MCF 10A (cell line): ENCODE results near the gene NR3C1. TPM values are rescaled to one million over a fixed set of nuclear protein-coding genes. Genes with fewer than 3 reads are reported as not detected.

Source experiments
- BruUV-seq: library from RNA; stranded (reverse); fragments of 400-500 nt; replicated peaks from 2 replicates; lab custom pipeline; 2021; lab: Mats Ljungman, UMichigan
- CTCF ChIA-PET: fragments of 300-600 bp; sonication (Branson Sonifier 250); formaldehyde crosslinking; extraction: SDS; loops from one replicate; lab custom pipeline; 2021; ENCODE audit warnings: antibody characterized with exemption, inconsistent platforms; lab: Yijun Ruan, JAX
- POLR2A ChIA-PET: fragments of 300-600, 350-650 bp; sonication (Branson Sonifier 250); formaldehyde crosslinking; extraction: SDS; loops from one replicate; lab custom pipeline; 2020; ENCODE audit warnings: antibody characterized with exemption, inconsistent platforms; lab: Yijun Ruan, JAX
- DNase-seq: peaks from one replicate; pipeline ENCODE4 v3.0.0-alpha.2; 2018; ENCODE audit not compliant: unreplicated experiment
- H3K27ac Mint-ChIP-seq: one replicate; pipeline ENCODE4 v1.8.0; 2022; ENCODE audit warnings: mild to moderate bottlenecking, low read depth, mixed read lengths; ENCODE audit not compliant: unreplicated experiment
- H3K27me3 Mint-ChIP-seq: one replicate; pipeline ENCODE4 v1.8.0; 2022; ENCODE audit warnings: mixed read lengths; ENCODE audit not compliant: insufficient read depth, unreplicated experiment
- H3K36me3 Mint-ChIP-seq: one replicate; pipeline ENCODE4 v1.8.0; 2022; ENCODE audit warnings: mild to moderate bottlenecking, moderate library complexity, mixed read lengths; ENCODE audit not compliant: insufficient read depth, unreplicated experiment
- H3K4me1 Mint-ChIP-seq: one replicate; pipeline ENCODE4 v1.8.0; 2022; ENCODE audit warnings: mixed read lengths; ENCODE audit not compliant: insufficient read depth, unreplicated experiment
- H3K4me3 Mint-ChIP-seq: one replicate; pipeline ENCODE4 v1.8.0; 2022; ENCODE audit warnings: mild to moderate bottlenecking, moderate library complexity, mixed read lengths; ENCODE audit not compliant: unreplicated experiment
- H3K9me3 Mint-ChIP-seq: one replicate; pipeline ENCODE4 v1.8.0; 2022; ENCODE audit warnings: mixed read lengths; ENCODE audit not compliant: unreplicated experiment
- intact Hi-C: fragments of 100-400 bp; cut with micrococcal nuclease; formaldehyde crosslinking; loops from 2 replicates; pipeline ENCODE4 v1.14.1; 2022
- total RNA-seq: library from RNA; stranded (reverse); gene quantifications from 2 replicates; pipeline ENCODE4 v1.2.3, GENCODE V29; 2022
- TF ChIP-seq, protein P1 (sequence below): fragments of 200-600 bp; IDR thresholded peaks from one replicate; pipeline ENCODE4 v1.8.0; 2022; ENCODE audit warnings: antibody characterized with exemption, mild to moderate bottlenecking; ENCODE audit not compliant: unreplicated experiment

Gene NR3C1
- total RNA-seq, 1 experiment from 2014 or later: 92.9 TPM

DNA sequence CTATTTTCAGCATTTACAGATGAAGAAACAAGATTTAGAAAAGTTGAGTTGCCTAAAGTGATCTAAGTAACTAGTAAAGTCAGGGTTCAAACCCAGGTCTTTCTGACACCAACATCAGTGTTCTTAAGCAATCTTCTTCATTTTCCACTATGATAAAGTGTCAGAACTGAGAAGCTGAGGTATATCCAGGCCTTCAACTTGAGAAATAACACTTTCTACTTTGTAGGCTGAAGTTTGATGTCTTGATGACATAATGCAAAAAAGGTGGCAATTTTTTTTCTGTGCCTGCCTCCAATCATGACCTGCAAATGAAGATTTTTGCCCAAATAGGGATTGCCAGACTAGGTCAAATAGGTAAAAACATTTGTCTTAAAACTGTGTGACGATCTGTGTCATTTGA, 81.3 kb downstream of the NR3C1 start:
- Mint-ChIP-seq H3K27ac (no peak overlapping the region), H3K9me3 (no peaks in the 10 kb centered on the region), H3K4me1 (peaks cover 26% of the 10 kb centered on the region), H3K27me3 (no peaks in the 10 kb centered on the region), H3K4me3 (no peak overlapping the region), H3K36me3 (peaks cover 10% of the 10 kb centered on the region)
- ChIA-PET POLR2A (interaction anchor here (0.6 to 0.9 kb wide), 4 partner anchors 16 to 188 kb away, joined by 3 to 4 read pairs (median 3); no protein-coding TSS in a partner anchor), CTCF (no interaction called here)
- intact Hi-C loops: no loop called here
- DNase-seq: no peak
- TF ChIP-seq, protein P1, sequence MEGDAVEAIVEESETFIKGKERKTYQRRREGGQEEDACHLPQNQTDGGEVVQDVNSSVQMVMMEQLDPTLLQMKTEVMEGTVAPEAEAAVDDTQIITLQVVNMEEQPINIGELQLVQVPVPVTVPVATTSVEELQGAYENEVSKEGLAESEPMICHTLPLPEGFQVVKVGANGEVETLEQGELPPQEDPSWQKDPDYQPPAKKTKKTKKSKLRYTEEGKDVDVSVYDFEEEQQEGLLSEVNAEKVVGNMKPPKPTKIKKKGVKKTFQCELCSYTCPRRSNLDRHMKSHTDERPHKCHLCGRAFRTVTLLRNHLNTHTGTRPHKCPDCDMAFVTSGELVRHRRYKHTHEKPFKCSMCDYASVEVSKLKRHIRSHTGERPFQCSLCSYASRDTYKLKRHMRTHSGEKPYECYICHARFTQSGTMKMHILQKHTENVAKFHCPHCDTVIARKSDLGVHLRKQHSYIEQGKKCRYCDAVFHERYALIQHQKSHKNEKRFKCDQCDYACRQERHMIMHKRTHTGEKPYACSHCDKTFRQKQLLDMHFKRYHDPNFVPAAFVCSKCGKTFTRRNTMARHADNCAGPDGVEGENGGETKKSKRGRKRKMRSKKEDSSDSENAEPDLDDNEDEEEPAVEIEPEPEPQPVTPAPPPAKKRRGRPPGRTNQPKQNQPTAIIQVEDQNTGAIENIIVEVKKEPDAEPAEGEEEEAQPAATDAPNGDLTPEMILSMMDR: no peak
- BruUV-seq: no TSS peak

DNA sequence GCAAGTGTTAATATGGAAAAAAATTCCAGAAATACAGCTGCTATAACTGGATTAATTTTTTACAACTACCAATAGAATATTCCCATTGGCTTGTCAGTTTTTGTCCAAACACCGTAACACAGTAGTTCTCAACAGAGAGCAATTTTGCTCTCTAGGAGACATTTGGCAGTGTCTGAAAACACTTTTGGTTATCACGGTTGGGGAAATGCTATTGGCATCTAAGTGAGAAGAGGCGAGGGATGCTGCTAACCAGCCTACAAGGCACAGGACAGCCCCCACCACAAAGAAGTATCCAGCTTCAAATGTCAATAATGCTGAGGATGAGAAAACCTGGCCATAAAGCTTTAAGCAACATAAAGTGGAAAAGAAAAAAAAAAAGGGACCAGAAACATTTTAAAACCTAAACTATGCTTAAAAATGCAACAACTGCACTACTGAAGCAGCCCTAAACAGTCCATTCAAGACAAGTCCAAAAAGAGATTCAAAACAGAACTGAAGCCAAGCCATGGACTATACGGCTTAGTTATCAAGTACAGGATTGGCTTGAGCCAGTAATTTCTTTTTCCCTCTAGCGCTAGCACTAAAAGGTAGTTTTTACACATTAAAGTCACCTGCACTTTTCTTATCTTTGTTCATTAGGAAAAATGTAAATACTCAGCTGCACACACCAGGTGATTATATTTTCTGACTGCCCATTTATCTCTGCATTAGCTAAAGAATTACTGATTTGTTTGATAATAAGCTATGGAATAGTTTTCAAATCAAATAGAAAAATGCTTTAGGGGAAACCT, 83.9 kb downstream of the NR3C1 start:
- CTCF ChIA-PET: interaction anchor here (1.4 kb wide), 1 partner anchor 84 kb away, joined by 3 read pairs; no protein-coding TSS in a partner anchor
- intact Hi-C loops: loop anchor here (10.0 kb wide), 1 partner anchor 395 kb away; no protein-coding TSS in a partner anchor
- H3K4me1 Mint-ChIP-seq: peaks cover 41% of the 10 kb centered on the region
- no peak for DNase-seq
- H3K4me3 Mint-ChIP-seq: no peak overlapping the region
- TF ChIP-seq, protein P1: no peak
- no peak overlapping the region for H3K27ac Mint-ChIP-seq
- BruUV-seq: no TSS peak
- POLR2A ChIA-PET: interaction anchor here (1.1 to 3.9 kb wide), 5 partner anchors 11 to 114 kb away, joined by 3 to 15 read pairs (median 3); no protein-coding TSS in a partner anchor
- H3K36me3 Mint-ChIP-seq: peaks cover 10% of the 10 kb centered on the region
- H3K9me3 Mint-ChIP-seq: no peaks in the 10 kb centered on the region
- H3K27me3 Mint-ChIP-seq: no peaks in the 10 kb centered on the region

DNA sequence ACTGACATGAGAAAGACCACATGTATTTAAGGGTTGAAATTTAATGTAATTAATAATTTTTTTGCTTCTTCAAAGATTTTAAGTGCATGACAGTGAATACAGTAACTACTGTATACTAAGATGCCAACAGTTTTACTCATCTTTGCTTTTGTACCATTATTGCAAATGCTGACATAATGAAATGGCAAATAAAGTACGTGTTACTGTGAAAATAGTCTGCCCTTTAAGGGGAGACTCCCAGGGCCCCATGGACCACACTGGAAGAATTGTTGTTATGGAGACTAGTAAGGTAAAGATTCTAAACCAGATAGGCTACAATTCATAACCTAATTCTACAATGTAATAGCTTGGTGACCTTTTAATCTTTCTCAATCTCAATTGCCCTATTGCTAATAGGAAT, 84.7 kb downstream of the NR3C1 start:
- TF ChIP-seq, protein P1: no peak
- Mint-ChIP-seq H3K27ac (no peak overlapping the region), H3K27me3 (no peaks in the 10 kb centered on the region), H3K9me3 (no peaks in the 10 kb centered on the region), H3K4me1 (peaks cover 47% of the 10 kb centered on the region), H3K36me3 (peaks cover 9% of the 10 kb centered on the region), H3K4me3 (no peak overlapping the region)
- no TSS peak for BruUV-seq
- DNase-seq: no peak
- intact Hi-C loops: loop anchor here (10.0 kb wide), 1 partner anchor 394 kb away; no protein-coding TSS in a partner anchor
- ChIA-PET CTCF (interaction anchor here (0.7 kb wide), 1 partner anchor 20 kb away, joined by 3 read pairs; no protein-coding TSS in a partner anchor), POLR2A (interaction anchor here (0.9 to 3.9 kb wide), 4 partner anchors 12 to 142 kb away, joined by 3 to 15 read pairs (median 3); no protein-coding TSS in a partner anchor)

DNA sequence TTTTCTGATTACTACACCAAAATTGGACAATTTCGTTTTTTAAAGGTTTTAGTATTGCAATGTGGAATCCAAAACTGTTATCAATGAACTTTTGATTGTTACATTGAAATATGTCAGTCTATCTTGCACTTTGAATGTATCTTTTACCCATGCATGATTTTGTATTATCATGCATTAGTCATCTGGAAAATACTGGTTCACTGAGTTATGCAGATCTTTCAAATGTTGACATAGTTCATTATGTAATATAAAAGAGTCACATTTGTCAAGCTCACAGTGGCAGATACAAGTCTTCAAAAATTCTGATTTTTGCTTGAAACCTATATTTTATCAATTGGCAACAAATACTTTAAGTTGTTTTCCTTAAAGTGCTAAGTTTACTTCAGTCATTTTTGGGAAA, 85.2 kb downstream of the NR3C1 start:
- Mint-ChIP-seq H3K27me3 (no peaks in the 10 kb centered on the region), H3K9me3 (no peaks in the 10 kb centered on the region), H3K36me3 (peaks cover 15% of the 10 kb centered on the region), H3K27ac (no peak overlapping the region), H3K4me1 (peaks cover 48% of the 10 kb centered on the region), H3K4me3 (no peak overlapping the region)
- BruUV-seq: no TSS peak
- DNase-seq: no peak
- intact Hi-C loops: loop anchor here (10.0 kb wide), 1 partner anchor 393 kb away; no protein-coding TSS in a partner anchor
- ChIA-PET CTCF (interaction anchor here (0.7 kb wide), 1 partner anchor 20 kb away, joined by 3 read pairs; no protein-coding TSS in a partner anchor), POLR2A (interaction anchor here (0.9 to 5.8 kb wide), 9 partner anchors 13 to 853 kb away, joined by 3 to 29 read pairs (median 3); no protein-coding TSS in a partner anchor)
- TF ChIP-seq, protein P1: no peak
